SU-DHL-6 (cell line): ENCODE data around the gene WASF3.

ENCODE experiments used
- CTCF ChIP-seq: fragments of 200-600 bp; sonication (generic); IDR thresholded peaks from one replicate; pipeline ENCODE4 v1.5.1; 2017; ENCODE audit warnings: antibody characterized with exemption, mild to moderate bottlenecking, low read length, moderate library complexity; ENCODE audit not compliant: insufficient read depth, poor library complexity, severe bottlenecking
- EZH2phosphoT487 ChIP-seq: fragments of 200-600 bp; sonication (generic), shearing (Covaris generic); conservative IDR thresholded peaks from 2 replicates; pipeline ENCODE4 v1.6.1; 2018; ENCODE audit warnings: mild to moderate bottlenecking, antibody characterized with exemption, low read length, moderate library complexity, mixed read lengths

DNA sequence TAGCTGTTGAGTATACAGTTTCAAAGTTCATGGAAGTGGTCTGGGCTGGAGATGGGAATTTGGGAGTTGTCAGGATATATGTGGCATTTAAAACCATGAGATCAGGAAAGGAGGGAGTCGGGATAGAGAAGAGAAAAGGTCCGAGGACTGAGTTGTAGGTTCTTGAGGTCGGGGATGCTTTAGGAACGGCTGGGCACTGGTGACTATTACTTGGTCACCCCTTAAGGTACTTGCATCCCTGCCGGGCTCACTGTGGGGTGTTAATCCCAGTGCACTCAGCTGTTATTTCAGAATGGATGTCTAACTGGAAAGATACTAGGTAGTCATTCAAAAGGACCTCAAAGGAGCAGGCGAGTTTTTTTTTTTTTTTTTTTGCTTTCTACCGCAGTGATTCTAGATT, 34.2 kb downstream of the WASF3 start:
- no peak for TF ChIP-seq CTCF
- no peak for TF ChIP-seq EZH2phosphoT487
